Neural progenitor cell (in vitro differentiated cells): ENCODE results near the gene OTOGL.

Experiments
- EZH2 ChIP-seq: fragments of 200-600 bp; sonication (generic); IDR thresholded peaks from 2 replicates; pipeline ENCODE4 v1.6.1; 2017; ENCODE audit warnings: antibody characterized with exemption, mild to moderate bottlenecking, moderate library complexity
- EZH2phosphoT487 ChIP-seq: fragments of 200-600 bp; sonication (generic); IDR thresholded peaks from 2 replicates; pipeline ENCODE4 v1.6.1; 2017; ENCODE audit warnings: antibody characterized with exemption
- TF ChIP-seq, protein P1 (sequence below): fragments of 200-600 bp; sonication (generic); IDR thresholded peaks from 2 replicates; pipeline ENCODE4 v1.5.1; 2017; ENCODE audit warnings: antibody characterized with exemption, mild to moderate bottlenecking

DNA sequence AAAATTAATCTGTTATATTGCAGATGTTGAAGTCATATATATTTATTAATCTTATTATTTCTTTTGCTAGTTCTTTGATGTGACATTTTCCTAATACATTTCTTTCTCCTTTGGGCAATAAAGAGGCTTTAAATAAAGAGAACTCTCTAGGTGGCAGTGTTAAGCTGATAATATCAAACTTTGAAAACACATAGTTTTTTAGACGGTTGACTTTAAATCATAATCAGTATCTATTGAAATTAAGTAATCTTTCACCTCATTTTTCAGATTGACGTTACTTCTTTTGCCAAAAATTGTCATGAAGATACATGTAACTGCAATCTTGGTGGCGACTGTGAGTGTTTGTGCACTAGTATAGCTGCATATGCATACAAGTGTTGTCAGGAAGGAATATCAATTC lies 213.9 kb downstream of the OTOGL start:
- TF ChIP-seq, protein P1, sequence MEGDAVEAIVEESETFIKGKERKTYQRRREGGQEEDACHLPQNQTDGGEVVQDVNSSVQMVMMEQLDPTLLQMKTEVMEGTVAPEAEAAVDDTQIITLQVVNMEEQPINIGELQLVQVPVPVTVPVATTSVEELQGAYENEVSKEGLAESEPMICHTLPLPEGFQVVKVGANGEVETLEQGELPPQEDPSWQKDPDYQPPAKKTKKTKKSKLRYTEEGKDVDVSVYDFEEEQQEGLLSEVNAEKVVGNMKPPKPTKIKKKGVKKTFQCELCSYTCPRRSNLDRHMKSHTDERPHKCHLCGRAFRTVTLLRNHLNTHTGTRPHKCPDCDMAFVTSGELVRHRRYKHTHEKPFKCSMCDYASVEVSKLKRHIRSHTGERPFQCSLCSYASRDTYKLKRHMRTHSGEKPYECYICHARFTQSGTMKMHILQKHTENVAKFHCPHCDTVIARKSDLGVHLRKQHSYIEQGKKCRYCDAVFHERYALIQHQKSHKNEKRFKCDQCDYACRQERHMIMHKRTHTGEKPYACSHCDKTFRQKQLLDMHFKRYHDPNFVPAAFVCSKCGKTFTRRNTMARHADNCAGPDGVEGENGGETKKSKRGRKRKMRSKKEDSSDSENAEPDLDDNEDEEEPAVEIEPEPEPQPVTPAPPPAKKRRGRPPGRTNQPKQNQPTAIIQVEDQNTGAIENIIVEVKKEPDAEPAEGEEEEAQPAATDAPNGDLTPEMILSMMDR = no peak
- TF ChIP-seq EZH2 = no peak
- TF ChIP-seq EZH2phosphoT487 = no peak
